Mucosa of descending colon (tissue), 3 donors: ENCODE measurements around the gene RNF7. TPM values are rescaled to one million over a fixed set of nuclear protein-coding genes. Genes with fewer than 3 reads are reported as not detected.

ENCODE experiments used
- ATAC-seq: fragments of 200-7000 bp; cut with Tn5 transposase; one replicate; pipeline ENCODE4 v1.9.1; 2020; ENCODE audit warnings: mild to moderate bottlenecking, moderate library complexity
- DNase-seq, 3 donors: peaks; one replicate each; pipeline ENCODE4 v3.0.0-alpha.2; 2020
- H3K36me3 ChIP-seq: fragments of 200-600 bp; one replicate; pipeline ENCODE4 v1.8.0; 2021; ENCODE audit warnings: low read depth, mild to moderate bottlenecking
- H3K4me1 ChIP-seq: fragments of 200-600 bp; one replicate; pipeline ENCODE4 v1.8.0; 2021; ENCODE audit warnings: low read depth, mild to moderate bottlenecking
- H3K4me3 ChIP-seq: fragments of 200-600 bp; one replicate; pipeline ENCODE4 v1.8.0; 2021; ENCODE audit warnings: mild to moderate bottlenecking
- H3K9me3 ChIP-seq: fragments of 200-600 bp; one replicate; pipeline ENCODE4 v1.8.0; 2021; ENCODE audit warnings: mild to moderate bottlenecking
- CTCF ChIP-seq: fragments of 200-600 bp; IDR thresholded peaks from one replicate; pipeline ENCODE4 v1.8.0; 2022; ENCODE audit warnings: antibody characterized with exemption, mild to moderate bottlenecking
- intact Hi-C, 2 donors: fragments of 100-400 bp; cut with DNase I in 1 of 2; cut with micrococcal nuclease in 1 of 2; formaldehyde crosslinking; loops; one replicate each; pipeline versions ENCODE4 v1.11.0 to v1.11.1; 2022; cut with DNase I, micrococcal nuclease
- total RNA-seq, 3 donors: library from RNA; stranded (reverse); fragmentation: NEBNext Ultra II Directional in 2 of 3; extraction: Animal tissue kit (Norgen Biotek cat#: 25700) in 2 of 3; gene quantifications; one replicate each; pipeline versions ENCODE4 v1.2.1 to v1.2.4, GENCODE V29; 2021 to 2023
- donor health status: DM: no; HTN: no; CAD: no; lungs with moderate emphysema.
- donor health status: DM: no; HTN: no; CAD: no.
- donor health status: DM: no; HTN: yes; CAD: no.

RNF7 gene
- total RNA-seq, 3 donors from 2014 or later = 107 to 144 (median 112) TPM

GRCh38 chr3:141707741-141708203 is 30.3 kb upstream of the RNF7 start:
- Histone ChIP-seq H3K4me1 (no peaks in the 10 kb centered on the region), H3K36me3 (no peaks in the 10 kb centered on the region), H3K4me3 (no peak overlapping the region), H3K9me3 (no peaks in the 10 kb centered on the region)
- DNase-seq = no peak
- TF ChIP-seq CTCF = no peak
- intact Hi-C loops = no loop called here
- ATAC-seq = no peak

GRCh38 chr3:141708367-141708766 is 29.7 kb upstream of the RNF7 start:
- no peaks in the 10 kb centered on the region for H3K9me3 ChIP-seq
- DNase-seq (no peak), ATAC-seq (no peak)
- intact Hi-C loops = no loop called here
- TF ChIP-seq CTCF = no peak
- H3K36me3 ChIP-seq = no peaks in the 10 kb centered on the region
- H3K4me3 ChIP-seq = no peak overlapping the region
- no peaks in the 10 kb centered on the region for H3K4me1 ChIP-seq

GRCh38 chr3:141709126-141709770 is 28.9 kb upstream of the RNF7 start:
- Histone ChIP-seq H3K36me3 (no peaks in the 10 kb centered on the region), H3K4me1 (no peaks in the 10 kb centered on the region), H3K4me3 (no peak overlapping the region), H3K9me3 (no peaks in the 10 kb centered on the region)
- ATAC-seq (no peak), DNase-seq (no peak)
- no peak for TF ChIP-seq CTCF
- intact Hi-C loops = no loop called here

- Histone ChIP-seq H3K9me3 (no peaks in the 10 kb centered on the region), H3K36me3 (no peaks in the 10 kb centered on the region), H3K4me3 (no peak overlapping the region), H3K4me1 (no peaks in the 10 kb centered on the region)
- TF ChIP-seq CTCF = no peak
- DNase-seq (no peak), ATAC-seq (no peak)
- intact Hi-C loops = no loop called here
These were observed 28.0 kb upstream of the RNF7 start for GRCh38 chr3:141710121-141710520.

GRCh38 chr3:141710888-141711616 is 27.0 kb upstream of the RNF7 start:
- Histone ChIP-seq H3K36me3 (no peaks in the 10 kb centered on the region), H3K4me3 (no peak overlapping the region), H3K9me3 (no peaks in the 10 kb centered on the region), H3K4me1 (no peaks in the 10 kb centered on the region)
- intact Hi-C loops = no loop called here
- no peak for TF ChIP-seq CTCF
- no peak for DNase-seq
- no peak for ATAC-seq
